Measurements from ENCODE around the gene SH3PXD2A.

- TF ChIP-seq POLR2A (IDR thresholded peaks at IDR 0.05; ENCODE audit: low read length) (no peak), GATA1 (IDR thresholded peaks at IDR 0.05; ENCODE audit: low read depth, low read length) (no peak)
Observed at GRCh38 chr10:103569896-103570295, 285.5 kb downstream of the SH3PXD2A start.
